ENCODE results near the gene DCAF4.

DNA sequence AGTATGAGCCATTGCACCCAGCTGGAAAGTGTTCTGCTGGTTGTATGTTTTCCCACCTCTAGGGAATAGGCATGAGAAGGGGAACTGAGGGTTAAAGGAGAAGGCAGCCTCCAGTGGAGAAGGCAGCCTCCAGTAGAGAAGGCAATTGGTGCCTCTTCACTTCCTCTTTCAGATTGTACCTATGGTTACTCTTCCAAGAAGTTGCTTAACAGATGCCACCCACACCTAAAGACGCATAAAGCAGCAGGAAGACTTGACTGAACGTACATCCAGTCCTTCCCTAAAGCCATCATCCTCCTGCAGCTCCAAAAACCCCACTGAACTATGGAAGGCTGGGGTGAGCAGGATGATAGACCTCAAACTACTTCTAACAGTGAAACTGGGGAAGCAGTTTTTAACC lies 45.4 kb upstream of the DCAF4 start:
- TF ChIP-seq HDGF (IDR thresholded peaks at IDR 0.05; ENCODE audit: borderline replicate concordance) (no peak), L3MBTL2 (conservative IDR thresholded peaks at IDR 0.05) (no peak), SP1 (IDR thresholded peaks at IDR 0.05) (no peak), BHLHE40 (IDR thresholded peaks at IDR 0.05; ENCODE audit: borderline replicate concordance) (no peak), SUZ12 (IDR thresholded peaks at IDR 0.05) (no peak), ARNT (IDR thresholded peaks at IDR 0.05) (no peak), FOXM1 (IDR thresholded peaks at IDR 0.05; ENCODE audit: borderline replicate concordance) (no peak), TARDBP (IDR thresholded peaks at IDR 0.05) (no peak), ZNF384 (IDR thresholded peaks at IDR 0.05) (no peak), FOXK2 (IDR thresholded peaks at IDR 0.05) (no peak), LEF1 (IDR thresholded peaks at IDR 0.05; ENCODE audit: borderline replicate concordance) (no peak), FOXA1 (IDR thresholded peaks at IDR 0.05) (no peak)
- TF ChIP-seq, protein P1, sequence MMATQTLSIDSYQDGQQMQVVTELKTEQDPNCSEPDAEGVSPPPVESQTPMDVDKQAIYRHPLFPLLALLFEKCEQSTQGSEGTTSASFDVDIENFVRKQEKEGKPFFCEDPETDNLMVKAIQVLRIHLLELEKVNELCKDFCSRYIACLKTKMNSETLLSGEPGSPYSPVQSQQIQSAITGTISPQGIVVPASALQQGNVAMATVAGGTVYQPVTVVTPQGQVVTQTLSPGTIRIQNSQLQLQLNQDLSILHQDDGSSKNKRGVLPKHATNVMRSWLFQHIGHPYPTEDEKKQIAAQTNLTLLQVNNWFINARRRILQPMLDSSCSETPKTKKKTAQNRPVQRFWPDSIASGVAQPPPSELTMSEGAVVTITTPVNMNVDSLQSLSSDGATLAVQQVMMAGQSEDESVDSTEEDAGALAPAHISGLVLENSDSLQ (IDR thresholded peaks at IDR 0.05), result no peak
